ENCODE results near the gene GNGT2. TPM values are rescaled to one million over a fixed set of nuclear protein-coding genes. Genes with fewer than 3 reads are reported as not detected.

Gene GNGT2
- total and polyA plus RNA-seq, 2 of the 4 experiments (the other 2 are of a cell fraction), result 0.18 to 0.79 TPM

DNA sequence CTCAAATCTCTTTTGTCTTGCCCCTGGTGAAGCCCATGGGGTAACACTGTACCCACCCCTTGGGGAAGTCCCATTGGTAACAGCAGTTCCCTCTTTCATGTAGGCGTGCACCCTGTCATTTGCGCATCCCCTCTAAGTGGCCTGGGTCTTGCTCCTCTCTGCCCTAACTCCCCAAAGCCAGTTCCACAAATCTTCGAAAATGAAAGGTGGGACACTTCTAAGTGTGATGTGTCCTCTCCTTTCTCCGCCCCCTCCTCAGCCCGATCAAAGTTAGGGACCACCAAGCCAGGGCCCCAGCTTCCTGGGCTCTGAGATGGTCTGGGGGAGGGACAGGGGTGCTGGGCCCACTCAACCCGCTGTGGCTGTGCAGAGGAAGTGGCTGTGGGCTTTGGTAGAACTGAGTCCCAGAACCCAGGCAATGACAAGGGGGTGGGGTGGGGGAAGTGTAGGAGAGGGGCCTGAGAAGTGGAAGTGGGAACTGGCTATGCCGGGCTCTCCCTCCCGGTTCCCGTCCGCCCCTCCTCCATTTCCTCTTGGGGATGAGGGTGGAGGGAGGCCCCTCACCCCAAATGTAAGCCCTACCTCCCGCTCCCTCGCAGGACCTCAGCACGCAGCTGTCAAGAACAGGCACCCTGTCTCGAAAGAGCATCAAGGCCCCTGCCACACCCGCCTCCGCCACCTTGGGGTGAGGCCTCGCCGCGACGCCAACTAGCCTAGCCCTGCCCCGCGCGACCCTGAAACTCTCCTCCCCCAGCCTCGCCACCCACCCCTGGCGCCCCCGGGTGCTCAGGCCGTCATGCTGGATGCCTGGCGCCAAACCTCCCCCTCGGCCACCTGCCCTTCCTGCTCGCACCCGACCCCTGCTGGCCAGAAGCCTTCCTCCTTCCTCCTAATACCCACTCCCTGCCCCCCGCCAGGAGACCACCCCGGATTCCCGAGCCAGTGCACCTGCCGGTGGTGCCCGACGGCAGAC is 8.9 kb upstream of the GNGT2 start:
- 66% methylated on average over 11 of the region's 37 CpGs; no CpG with 5 or more reads in 1 of the 2 experiments for WGBS, 2 experiments (ENCODE audit: extremely low coverage in 2 of 2, insufficient read length in 1 of 2)
- intact Hi-C loops (cut with micrococcal nuclease), result no loop called here
- dilution Hi-C loops (cut with HindIII; ENCODE audit: low sequenced_read_pairs, unreplicated experiment), result no loop called here
- TF ChIP-seq MXI1 (IDR thresholded peaks at IDR 0.05; ENCODE audit: borderline replicate concordance, low read depth, low read length) (no peak), CEBPB (IDR thresholded peaks at IDR 0.05; ENCODE audit: low read depth, low read length) (no peak), SMC3 (IDR thresholded peaks at IDR 0.05; ENCODE audit: low read depth, low read length) (no peak), RFX5 (IDR thresholded peaks at IDR 0.05; ENCODE audit: low read depth, low read length) (no peak), MAFK (IDR thresholded peaks at IDR 0.05; ENCODE audit: low read depth, low read length) (no peak), RCOR1 (IDR thresholded peaks at IDR 0.05; ENCODE audit: insufficient replicate concordance, low read length) (no peak), NFE2L2 (IDR thresholded peaks at IDR 0.05; ENCODE audit: low read depth, low read length) (no peak), RAD21 (IDR thresholded peaks at IDR 0.05; ENCODE audit: low read length) (no peak), CHD1 (IDR thresholded peaks at IDR 0.05; ENCODE audit: low read depth, low read length) (no peak), POLR2A (IDR thresholded peaks at IDR 0.05; ENCODE audit: low read depth, low read length) (no peak), CTCF (conservative IDR thresholded peaks at IDR 0.05; ENCODE audit: low read depth, low read length) (no peak), BHLHE40 (IDR thresholded peaks at IDR 0.05; ENCODE audit: low read depth, low read length) (no peak), ELK1 (IDR thresholded peaks at IDR 0.05; ENCODE audit: borderline replicate concordance, low read depth, low read length) (no peak), FOS (IDR thresholded peaks at IDR 0.05; ENCODE audit: low read depth, low read length) (no peak), USF2 (IDR thresholded peaks at IDR 0.05; ENCODE audit: low read depth, low read length) (no peak)

More for the DNA sequence above, 8.9 kb upstream of the GNGT2 start:
- no peak overlapping the region for H3K27ac ChIP-seq (ENCODE audit: insufficient read depth, low read length)
- H2AK9ac ChIP-seq (replicated peaks; ENCODE audit: low read depth, low read length, poor library complexity), result no peak overlapping the region
- H2BK15ac ChIP-seq (ENCODE audit: low read depth, low read length), result no peak overlapping the region
- no peaks in the 10 kb centered on the region for H3K4me1 ChIP-seq (ENCODE audit: control insufficient read depth, insufficient read depth, low read length)
- H3K14ac ChIP-seq (replicated peaks; ENCODE audit: low read depth, low read length), result no peak overlapping the region
- no peaks in the 10 kb centered on the region for H3K36me3 ChIP-seq (ENCODE audit: control insufficient read depth, insufficient read depth, low read length)
- no peak overlapping the region for H3K18ac ChIP-seq (ENCODE audit: low read depth, low read length)
- H3K9ac ChIP-seq (ENCODE audit: low read depth, low read length), result no peak overlapping the region
- in situ Hi-C loops (cut with MboI; ENCODE audit: low sequenced_read_pairs), result no loop called here
- no peak overlapping the region for H2BK5ac ChIP-seq (ENCODE audit: low read depth, low read length, poor library complexity, severe bottlenecking)
- no peak overlapping the region for H4K8ac ChIP-seq (ENCODE audit: low read depth in 2 of 2, low read length in 2 of 2)
- no peak overlapping the region for H3K4me3 ChIP-seq (ENCODE audit: insufficient read depth, low read depth, low read length)
- no peak overlapping the region for H2AFZ ChIP-seq (replicated peaks; ENCODE audit: low read length, poor library complexity)
- ATAC-seq (ENCODE audit: low read depth), result no peak
- no peaks in the 10 kb centered on the region for H3K9me1 ChIP-seq (ENCODE audit: insufficient read depth, low read length)
- H4K5ac ChIP-seq (ENCODE audit: low read depth, low read length), result no peak overlapping the region
- no peak overlapping the region for H2BK120ac ChIP-seq (ENCODE audit: low read depth, low read length)
- BruUV-seq (replicated peaks), result no TSS peak
- no peak overlapping the region for H3K56ac ChIP-seq (ENCODE audit: extremely low read depth, insufficient read depth, low read length)
- H3K27me3 ChIP-seq (ENCODE audit: control insufficient read depth, insufficient read depth, low read length), result peaks cover 23% of the 10 kb centered on the region
- CTCF ChIA-PET, result interaction anchor here (0.6 kb wide), 1 partner anchor 335 kb away, joined by 3 read pairs; no protein-coding TSS in a partner anchor
- H3K4me2 ChIP-seq (ENCODE audit: low read depth, low read length), result no peak overlapping the region
- no peak overlapping the region for H2AK5ac ChIP-seq (ENCODE audit: low read depth, low read length)
- POLR2A ChIA-PET (ENCODE audit: unreplicated experiment), result no interaction called here
- no peak overlapping the region for H3K23ac ChIP-seq (ENCODE audit: low read depth, low read length)
- H2BK20ac ChIP-seq (ENCODE audit: low read depth, low read length), result no peak overlapping the region
- DNase-seq, result no peak
- H4K20me1 ChIP-seq (ENCODE audit: insufficient read depth, low read length), result no peaks in the 10 kb centered on the region
- no peak overlapping the region for H4K91ac ChIP-seq (ENCODE audit: insufficient read depth, low read depth, low read length)
- no peaks in the 10 kb centered on the region for H3K79me1 ChIP-seq (ENCODE audit: low read depth in 1 of 2, low read length in 2 of 2)
- no peaks in the 10 kb centered on the region for H3K9me3 ChIP-seq (ENCODE audit: control insufficient read depth, insufficient read depth, low read length)
- H3K4ac ChIP-seq (ENCODE audit: low read depth, low read length), result no peak overlapping the region

Data from IMR-90 (cell line).